ENCODE results near the gene FANCC. TPM values are rescaled to one million over a fixed set of nuclear protein-coding genes. Genes with fewer than 3 reads are reported as not detected.

Gene FANCC
- total RNA-seq (2022; extraction: Qiagen RNA extraction): 10.5 to 11.8 TPM (median 11.0 TPM) in 5 replicates

GRCh38 chr9:95317119-95317892 is at the start of gene FANCC:
Gene FANCC, minus strand, starts transcription at chr9:95317709. Its CDS starts 68,418 bp downstream, at chr9:95249291.

Other genes with a start within 250 kb of the FANCC start
- 1.8 to 3.4 TPM (median 2.7 TPM) in 5 replicates for gene PTCH1, start 199.3 kb upstream of the FANCC start, total RNA-seq (2022; extraction: Qiagen RNA extraction)

Measured in A549 treated with CORT108297 at 1 μM for 4 hours (cell line).